MM.1S (cell line): ENCODE data around the gene TNS2.

ENCODE experiments used
- DNase-seq: peaks from one replicate; pipeline ENCODE4 v3.0.0-alpha.2; 2015
- H2AFZ ChIP-seq: fragments of 300-600 bp; sonication (generic); 2 replicates; pipeline ENCODE4 v1.6.0; 2016; ENCODE audit warnings: antibody characterized with exemption, low read length
- H3F3A ChIP-seq: fragments of 300-600 bp; sonication (generic); 2 replicates; pipeline ENCODE4 v1.6.1; 2016; ENCODE audit warnings: mild to moderate bottlenecking, antibody characterized with exemption, low read length, moderate library complexity, mixed read lengths; ENCODE audit not compliant: insufficient read depth
- H3K27ac ChIP-seq: fragments of 300-600 bp; sonication (generic); 2 replicates; pipeline ENCODE4 v1.5.1; 2016; ENCODE audit warnings: mild to moderate bottlenecking, low read length
- H3K27me3 ChIP-seq: fragments of 300-600 bp; sonication (generic); replicated peaks from 2 replicates; pipeline ENCODE4 v1.6.0; 2016; ENCODE audit warnings: low read length; ENCODE audit not compliant: insufficient read depth
- H3K36me3 ChIP-seq: fragments of 300-600 bp; sonication (generic); replicated peaks from 2 replicates; pipeline ENCODE4 v1.6.1; 2016; ENCODE audit warnings: mild to moderate bottlenecking, low read length, mixed read lengths; ENCODE audit not compliant: insufficient read depth
- H3K4me1 ChIP-seq: fragments of 300-600 bp; sonication (generic); 2 replicates; pipeline ENCODE4 v1.6.1; 2016; ENCODE audit warnings: low read length, mixed read lengths
- H3K4me2 ChIP-seq: fragments of 300-600 bp; sonication (generic); 2 replicates; pipeline ENCODE4 v1.6.0; 2016; ENCODE audit warnings: low read depth, low read length
- H3K4me3 ChIP-seq: fragments of 300-600 bp; sonication (generic); 2 replicates; pipeline ENCODE4 v1.5.1; 2016; ENCODE audit warnings: low read length, mixed read lengths
- H3K79me2 ChIP-seq: fragments of 300-600 bp; sonication (generic); 2 replicates; pipeline ENCODE4 v1.6.1; 2016; ENCODE audit warnings: mixed run types, low read length, mixed read lengths
- H3K9ac ChIP-seq: fragments of 300-600 bp; sonication (generic); 2 replicates; pipeline ENCODE4 v1.6.1; 2016; ENCODE audit warnings: low read length, mixed read lengths
- H3K9me2 ChIP-seq: fragments of 300-600 bp; sonication (generic); replicated peaks from 2 replicates; pipeline ENCODE4 v1.6.1; 2016; ENCODE audit warnings: mild to moderate bottlenecking, low read length, mixed read lengths; ENCODE audit not compliant: insufficient read depth
- H3K9me3 ChIP-seq: fragments of 300-600 bp; sonication (generic); replicated peaks from 2 replicates; pipeline ENCODE4 v1.6.1; 2016; ENCODE audit warnings: mild to moderate bottlenecking, low read length, mixed read lengths; ENCODE audit not compliant: insufficient read depth
- H4K20me1 ChIP-seq: fragments of 300-600 bp; sonication (generic); 2 replicates; pipeline ENCODE4 v1.6.1; 2016; ENCODE audit warnings: mild to moderate bottlenecking, low read length, moderate library complexity, mixed read lengths; ENCODE audit not compliant: insufficient read depth
- EZH2 ChIP-seq: fragments of 300-600 bp; sonication (generic); optimal IDR thresholded peaks from 2 replicates; pipeline ENCODE3; 2017; ENCODE audit warnings: low read depth, mild to moderate bottlenecking, antibody characterized with exemption, low read length, mixed read lengths
- EZH2phosphoT487 ChIP-seq: fragments of 300-600 bp; sonication (generic); IDR thresholded peaks from 2 replicates; pipeline ENCODE4 v1.6.1; 2018; ENCODE audit warnings: antibody characterized with exemption, low read length
- TF ChIP-seq, protein P1 (sequence below): fragments of 300-600 bp; sonication (generic); IDR thresholded peaks from 2 replicates; pipeline ENCODE4 v1.5.1; 2016; ENCODE audit warnings: antibody characterized with exemption, low read length, mixed read lengths

The TNS2 gene

DNA sequence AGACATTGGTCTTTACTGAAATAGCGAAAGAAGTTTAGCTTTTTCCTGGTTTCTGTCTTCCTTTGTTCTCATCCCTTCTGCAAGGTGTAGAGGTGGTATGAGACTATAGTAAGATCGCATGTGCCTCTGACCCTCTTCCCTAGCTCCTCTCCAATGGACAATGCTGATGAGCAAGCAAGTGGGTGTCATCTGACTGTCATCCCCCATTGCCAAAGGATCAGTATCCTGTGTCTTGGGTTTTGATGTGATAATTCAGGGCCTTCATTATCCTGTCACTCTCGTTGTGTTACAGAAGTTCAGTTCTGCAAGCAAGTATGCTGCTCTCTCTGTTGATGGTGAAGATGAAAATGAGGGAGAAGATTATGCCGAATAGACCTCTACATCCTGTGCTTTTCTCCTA, 10.0 kb upstream of the TNS2 start:
- Histone ChIP-seq H3K9ac (no peak overlapping the region), H3K4me2 (no peak overlapping the region), H4K20me1 (peaks cover 3% of the 10 kb centered on the region; the same call in 1 of the 2 replicates), H3K36me3 (peaks cover 25% of the 10 kb centered on the region; the same call in 1 of the 2 replicates), H3K27me3 (no peaks in the 10 kb centered on the region), H3K27ac (no peak overlapping the region), H3K79me2 (peaks cover 2% of the 10 kb centered on the region; the same call in 1 of the 2 replicates), H3K9me2 (no peaks in the 10 kb centered on the region), H3K9me3 (no peaks in the 10 kb centered on the region), H3K4me1 (no peaks in the 10 kb centered on the region), H2AFZ (no peak overlapping the region), H3F3A (peaks cover 31% of the 10 kb centered on the region), H3K4me3 (no peak overlapping the region)
- TF ChIP-seq, protein P1, sequence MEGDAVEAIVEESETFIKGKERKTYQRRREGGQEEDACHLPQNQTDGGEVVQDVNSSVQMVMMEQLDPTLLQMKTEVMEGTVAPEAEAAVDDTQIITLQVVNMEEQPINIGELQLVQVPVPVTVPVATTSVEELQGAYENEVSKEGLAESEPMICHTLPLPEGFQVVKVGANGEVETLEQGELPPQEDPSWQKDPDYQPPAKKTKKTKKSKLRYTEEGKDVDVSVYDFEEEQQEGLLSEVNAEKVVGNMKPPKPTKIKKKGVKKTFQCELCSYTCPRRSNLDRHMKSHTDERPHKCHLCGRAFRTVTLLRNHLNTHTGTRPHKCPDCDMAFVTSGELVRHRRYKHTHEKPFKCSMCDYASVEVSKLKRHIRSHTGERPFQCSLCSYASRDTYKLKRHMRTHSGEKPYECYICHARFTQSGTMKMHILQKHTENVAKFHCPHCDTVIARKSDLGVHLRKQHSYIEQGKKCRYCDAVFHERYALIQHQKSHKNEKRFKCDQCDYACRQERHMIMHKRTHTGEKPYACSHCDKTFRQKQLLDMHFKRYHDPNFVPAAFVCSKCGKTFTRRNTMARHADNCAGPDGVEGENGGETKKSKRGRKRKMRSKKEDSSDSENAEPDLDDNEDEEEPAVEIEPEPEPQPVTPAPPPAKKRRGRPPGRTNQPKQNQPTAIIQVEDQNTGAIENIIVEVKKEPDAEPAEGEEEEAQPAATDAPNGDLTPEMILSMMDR, result no peak
- no peak for TF ChIP-seq EZH2
- no peak for TF ChIP-seq EZH2phosphoT487
- no peak for DNase-seq

DNA sequence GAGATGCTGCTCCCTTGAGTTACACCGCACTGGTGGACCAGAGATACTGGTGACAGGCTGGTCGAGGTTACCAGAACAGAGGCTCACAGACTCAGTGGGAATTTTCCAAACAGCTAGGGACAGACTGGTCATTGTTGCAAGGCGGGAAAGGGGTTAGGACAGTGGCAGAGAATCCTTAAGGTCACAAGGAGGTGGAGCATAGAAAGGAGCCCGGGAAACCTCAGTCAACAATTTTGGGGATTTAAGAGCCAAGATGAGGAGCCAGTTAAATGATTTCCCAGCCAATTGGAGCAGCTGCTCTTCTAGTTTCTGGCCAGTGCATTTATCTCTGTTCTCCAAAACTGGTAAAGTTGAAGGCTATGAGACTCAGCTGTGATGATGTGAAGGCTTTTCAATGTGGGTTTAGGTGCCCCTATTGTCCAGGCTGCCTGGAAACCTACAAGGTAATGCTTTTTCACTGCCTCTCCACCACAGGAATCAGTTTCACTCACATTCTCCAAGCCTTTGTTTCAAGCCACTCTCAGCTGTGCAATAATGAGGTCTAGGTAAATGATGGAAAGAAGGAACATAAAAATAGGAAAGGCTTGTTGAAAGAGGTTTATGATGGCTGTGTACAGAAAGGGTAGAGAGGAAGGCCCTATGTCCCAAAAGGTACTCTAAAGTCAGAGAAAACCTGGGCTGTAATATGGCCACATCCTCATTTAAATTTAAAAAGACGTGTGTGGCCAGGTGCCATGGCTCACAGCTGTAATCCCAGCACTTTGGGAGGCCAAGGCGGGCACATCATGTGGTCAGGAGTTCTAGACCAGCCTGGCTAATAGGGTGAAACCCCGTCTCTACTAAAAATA, 7.0 kb upstream of the TNS2 start:
- H3K9me3 ChIP-seq, result no peaks in the 10 kb centered on the region
- peaks cover 3% of the 10 kb centered on the region; the same call in 1 of the 2 replicates for H4K20me1 ChIP-seq
- H2AFZ ChIP-seq, result no peak overlapping the region
- H3K9me2 ChIP-seq, result no peaks in the 10 kb centered on the region
- H3K79me2 ChIP-seq, result no peaks in the 10 kb centered on the region
- H3K36me3 ChIP-seq, result peaks cover 13% of the 10 kb centered on the region; the same call in 1 of the 2 replicates
- no peak overlapping the region for H3K4me2 ChIP-seq
- no peaks in the 10 kb centered on the region for H3K4me1 ChIP-seq
- H3F3A ChIP-seq, result peaks cover 35% of the 10 kb centered on the region
- H3K27ac ChIP-seq, result no peak overlapping the region
- H3K9ac ChIP-seq, result no peak overlapping the region
- no peak overlapping the region for H3K4me3 ChIP-seq
- no peak for DNase-seq
- peaks cover 6% of the 10 kb centered on the region; the same call in 1 of the 2 replicates for H3K27me3 ChIP-seq
- TF ChIP-seq, protein P1, result no peak
- no peak for TF ChIP-seq EZH2
- TF ChIP-seq EZH2phosphoT487, result no peak

DNA sequence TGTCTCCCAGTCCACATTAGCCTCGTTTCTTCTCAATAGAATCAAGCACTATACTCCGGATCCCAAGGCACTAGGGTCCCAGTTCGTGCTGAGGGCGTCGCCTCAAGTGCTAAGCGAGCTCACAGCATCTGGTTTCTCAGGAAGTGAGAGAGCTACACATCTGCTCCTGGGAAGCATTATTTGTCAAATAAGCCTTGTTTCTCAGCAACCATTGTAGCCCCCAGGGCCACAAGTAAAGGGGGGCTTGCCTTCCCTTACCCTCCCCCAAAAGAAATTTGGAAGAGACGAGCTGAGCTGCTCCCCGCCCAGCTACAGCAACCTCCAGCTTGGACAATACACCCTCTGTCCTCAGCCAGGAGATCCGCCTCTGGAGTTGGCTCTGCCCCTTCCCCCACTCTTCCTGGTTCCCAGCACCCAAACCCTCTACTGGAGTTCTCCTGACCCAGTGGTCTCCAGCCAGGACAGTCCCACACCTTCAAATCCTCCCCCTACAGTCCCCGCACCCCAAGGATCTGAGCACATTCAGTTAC, 5.7 kb upstream of the TNS2 start:
- no peaks in the 10 kb centered on the region for H3K79me2 ChIP-seq
- peaks cover 6% of the 10 kb centered on the region; the same call in 1 of the 2 replicates for H3K27me3 ChIP-seq
- no peak overlapping the region for H3K9ac ChIP-seq
- no peak overlapping the region for H3K4me2 ChIP-seq
- no peaks in the 10 kb centered on the region for H3K9me3 ChIP-seq
- H3F3A ChIP-seq, result peaks cover 27% of the 10 kb centered on the region
- H4K20me1 ChIP-seq, result peaks cover 3% of the 10 kb centered on the region; the same call in 1 of the 2 replicates
- no peaks in the 10 kb centered on the region for H3K4me1 ChIP-seq
- no peak overlapping the region for H3K4me3 ChIP-seq
- H3K27ac ChIP-seq, result no peak overlapping the region
- peaks cover 5% of the 10 kb centered on the region; the same call in 1 of the 2 replicates for H3K36me3 ChIP-seq
- no peak for DNase-seq
- no peaks in the 10 kb centered on the region for H3K9me2 ChIP-seq
- no peak overlapping the region for H2AFZ ChIP-seq
- TF ChIP-seq, protein P1, result no peak
- TF ChIP-seq EZH2 (no peak), EZH2phosphoT487 (no peak)
